ENCODE results near the gene ZBED5. TPM values are rescaled to one million over a fixed set of nuclear protein-coding genes. Genes with fewer than 3 reads are reported as not detected.

Gene ZBED5
- total and polyA plus RNA-seq, 9 of the 15 experiments (the other 6 are each of a cell fraction or from before 2014, with no cell fraction given) = 12.4 to 70.7 (median 26.8) TPM

- TF ChIP-seq THAP7 (CRISPR knock-in tag; IDR thresholded peaks at IDR 0.05) (no peak), ZMIZ1 (IDR thresholded peaks at IDR 0.05; ENCODE audit: low read depth in 2 of 2, low read length in 2 of 2) (peak in 1 of 2 experiments; percentile 88; a peak in 2 of 4 replicates), ZNF184 (CRISPR knock-in tag; IDR thresholded peaks at IDR 0.05) (no peak), PTBP1 (IDR thresholded peaks at IDR 0.05; ENCODE audit: low read depth, low read length) (no peak), ATF6 (CRISPR knock-in tag; IDR thresholded peaks at IDR 0.05) (no peak), SMAD2 (IDR thresholded peaks at IDR 0.05; ENCODE audit: low read depth, low read length) (no peak), MED1 (CRISPR knock-in tag; IDR thresholded peaks at IDR 0.05; ENCODE audit: borderline replicate concordance) (no peak), TSC22D4 (tag; IDR thresholded peaks at IDR 0.05) (no peak), ZNF41 (CRISPR knock-in tag; conservative IDR thresholded peaks at IDR 0.05) (no peak), ZFP1 (CRISPR knock-in tag; IDR thresholded peaks at IDR 0.05) (no peak), ILF3 (IDR thresholded peaks at IDR 0.05; ENCODE audit: borderline replicate concordance) (no peak), ZNF212 (CRISPR knock-in tag; IDR thresholded peaks at IDR 0.05) (no peak), DPF2 (IDR thresholded peaks at IDR 0.05) (peak; percentile 98), ZBED1 (IDR thresholded peaks at IDR 0.05) (0 out of 2 replicates have a peak, but pooled peaks have one; percentile 55), PATZ1 (CRISPR knock-in tag; IDR thresholded peaks at IDR 0.05; ENCODE audit: borderline replicate concordance) (no peak), E2F6 (IDR thresholded peaks at IDR 0.05; ENCODE audit: borderline replicate concordance in 1 of 2, extremely low read depth in 1 of 2, insufficient read depth in 1 of 2, insufficient read length in 1 of 2, low read depth in 1 of 2, low read length in 1 of 2, poor library complexity in 1 of 2, severe bottlenecking in 1 of 2) (peak in 1 of 2 experiments; percentile 14), ZNF217 (CRISPR knock-in tag; IDR thresholded peaks at IDR 0.05) (no peak)
Observed at GRCh38 chr11:10899121-10899830, 41.4 kb upstream of the ZBED5 start (continued).
